GM12892 (cell line): ENCODE measurements around the gene PTBP2.
"Not testable (repeated sequence)": the region's sequence is repeated elsewhere in the genome, so short reads cannot be mapped to it uniquely, and the experiment has no call there.

ENCODE experiments used
- POLR2AphosphoS5 ChIP-seq: IDR thresholded peaks from 2 replicates; pipeline ENCODE4 v1.6.1; 2011; ENCODE audit warnings: low read depth, low read length, control low read depth
- TAF1 ChIP-seq: IDR thresholded peaks from 2 replicates; pipeline ENCODE4 v1.6.1; 2011; ENCODE audit warnings: low read depth, mild to moderate bottlenecking, control low read depth, low read length, borderline replicate concordance

DNA sequence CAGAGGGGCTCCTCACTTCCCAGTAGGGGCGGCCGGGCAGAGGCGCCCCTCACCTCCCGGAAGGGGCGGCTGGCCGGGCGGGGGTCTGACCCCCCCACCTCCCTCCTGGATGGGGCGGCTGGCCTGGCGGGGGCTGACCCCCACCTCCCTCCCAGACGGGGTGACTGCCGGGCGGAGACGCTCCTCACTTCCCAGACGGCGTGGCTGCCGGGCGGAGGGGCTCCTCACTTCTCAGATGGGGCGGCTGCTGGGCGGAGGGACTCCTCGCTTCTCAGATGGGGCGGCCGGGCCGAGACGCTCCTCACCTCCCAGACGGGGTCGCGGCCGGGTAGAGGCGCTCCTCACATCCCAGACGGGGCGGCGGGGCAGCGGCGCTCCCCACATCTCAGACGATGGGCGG, 41.0 kb downstream of the PTBP2 start:
- not testable (repeated sequence) for TF ChIP-seq POLR2AphosphoS5, TAF1
